Rectal smooth muscle tissue (tissue), 1 donor: ENCODE data around the gene PLCB3.
A peak's percentile ranks its signal among the peaks of the same experiment; 100 is the strongest.

Experiments used
- H3K27ac ChIP-seq: one replicate; pipeline ENCODE4 v1.7.0; 2013; ENCODE audit warnings: low read depth, low read length, inconsistent platforms
- H3K27me3 ChIP-seq: one replicate; pipeline ENCODE4 v1.7.0; 2013; ENCODE audit warnings: low read length; ENCODE audit not compliant: control insufficient read depth, insufficient read depth
- H3K36me3 ChIP-seq: one replicate; pipeline ENCODE4 v1.7.0; 2013; ENCODE audit warnings: low read length; ENCODE audit not compliant: control insufficient read depth, insufficient read depth
- H3K4me1 ChIP-seq: one replicate; pipeline ENCODE4 v1.7.0; 2013; ENCODE audit warnings: low read length; ENCODE audit not compliant: control insufficient read depth, insufficient read depth
- H3K4me3 ChIP-seq: one replicate; pipeline ENCODE4 v1.7.0; 2013; ENCODE audit warnings: low read length
- H3K9ac ChIP-seq: one replicate; pipeline ENCODE4 v1.7.0; 2013; ENCODE audit warnings: low read length

The PLCB3 gene

GRCh38 chr11:64259533-64260067, 8.3 kb downstream of the PLCB3 start:
- Histone ChIP-seq H3K4me1 (no peaks in the 10 kb centered on the region), H3K4me3 (no peak overlapping the region), H3K36me3 (peaks cover 36% of the 10 kb centered on the region), H3K9ac (no peak overlapping the region), H3K27ac (no peak overlapping the region), H3K27me3 (no peaks in the 10 kb centered on the region)

DNA sequence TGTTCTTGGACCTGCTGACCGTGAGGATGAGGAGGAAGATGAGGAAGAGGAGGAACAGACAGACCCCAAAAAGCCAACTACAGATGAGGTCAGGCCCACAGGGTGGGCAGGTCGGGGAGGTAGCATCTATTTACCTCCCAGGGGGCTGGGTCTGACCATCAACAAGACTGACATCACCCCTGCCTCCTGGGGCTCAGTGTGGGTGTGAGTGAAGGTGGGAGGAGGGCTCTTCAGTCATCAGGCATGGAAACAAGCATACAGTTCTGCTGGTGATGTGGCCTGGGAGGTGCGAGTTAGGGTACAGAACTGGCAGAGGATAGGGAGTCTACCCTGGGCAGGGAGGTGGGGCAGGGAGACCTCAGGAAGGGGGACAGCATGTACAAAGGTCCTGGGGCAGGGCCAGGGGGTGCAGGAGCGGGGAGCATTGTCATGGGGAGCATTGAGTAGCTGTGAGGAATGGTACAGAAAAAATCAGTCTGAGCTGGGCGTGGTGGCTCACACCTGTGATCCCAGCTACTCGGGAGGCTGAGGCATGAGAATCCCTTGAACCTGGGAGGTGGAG, 8.9 kb downstream of the PLCB3 start:
- H3K36me3 ChIP-seq, result peaks cover 37% of the 10 kb centered on the region
- no peak overlapping the region for H3K9ac ChIP-seq
- H3K27me3 ChIP-seq, result no peaks in the 10 kb centered on the region
- no peak overlapping the region for H3K27ac ChIP-seq
- H3K4me1 ChIP-seq, result no peaks in the 10 kb centered on the region
- H3K4me3 ChIP-seq, result no peak overlapping the region

DNA sequence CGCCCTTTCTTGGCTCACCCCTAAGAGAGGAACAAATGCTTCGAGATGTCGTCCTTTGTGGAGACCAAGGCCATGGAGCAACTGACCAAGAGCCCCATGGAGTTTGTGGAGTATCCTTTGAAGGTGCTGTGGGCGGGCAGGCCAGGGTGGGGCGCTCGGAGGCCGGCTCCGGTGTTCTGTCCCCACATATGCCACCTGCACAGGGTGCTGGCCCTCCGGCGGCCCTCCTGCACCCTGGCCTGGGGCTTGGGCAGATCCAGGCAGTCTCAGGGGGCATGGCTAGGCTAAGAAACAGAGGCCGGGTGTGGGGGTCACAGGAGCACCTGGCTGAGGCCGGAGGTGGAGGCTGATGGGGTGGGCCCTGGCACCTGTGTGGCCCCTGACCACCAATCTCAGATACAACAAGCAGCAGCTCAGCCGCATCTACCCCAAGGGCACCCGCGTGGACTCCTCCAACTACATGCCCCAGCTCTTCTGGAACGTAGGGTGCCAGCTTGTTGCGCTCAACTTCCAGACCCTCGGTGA, 10.3 kb downstream of the PLCB3 start:
- Histone ChIP-seq H3K4me1 (no peaks in the 10 kb centered on the region), H3K27me3 (no peaks in the 10 kb centered on the region), H3K36me3 (peaks cover 40% of the 10 kb centered on the region), H3K4me3 (no peak overlapping the region), H3K27ac (no peak overlapping the region), H3K9ac (no peak overlapping the region)

GRCh38 chr11:64262271-64263002, 11.1 kb downstream of the PLCB3 start:
- H3K27ac ChIP-seq, result no peak overlapping the region
- no peaks in the 10 kb centered on the region for H3K27me3 ChIP-seq
- no peak overlapping the region for H3K9ac ChIP-seq
- H3K4me1 ChIP-seq, result no peaks in the 10 kb centered on the region
- H3K4me3 ChIP-seq, result no peak overlapping the region
- peaks cover 38% of the 10 kb centered on the region for H3K36me3 ChIP-seq

GRCh38 chr11:64263021-64263946, 12.0 kb downstream of the PLCB3 start:
- Histone ChIP-seq H3K4me3 (no peak overlapping the region), H3K9ac (no peak overlapping the region), H3K27me3 (no peaks in the 10 kb centered on the region), H3K27ac (no peak overlapping the region), H3K4me1 (peaks cover 2% of the 10 kb centered on the region), H3K36me3 (peaks cover 38% of the 10 kb centered on the region)

- peaks cover 35% of the 10 kb centered on the region for H3K36me3 ChIP-seq
- H3K4me3 ChIP-seq, result no peak overlapping the region
- H3K27ac ChIP-seq, result no peak overlapping the region
- H3K27me3 ChIP-seq, result peaks cover under 1% of the 10 kb centered on the region
- no peak overlapping the region for H3K9ac ChIP-seq
- H3K4me1 ChIP-seq, result peaks cover 8% of the 10 kb centered on the region
Observed at GRCh38 chr11:64263947-64264317, 12.6 kb downstream of the PLCB3 start.

- H3K4me3 ChIP-seq, result no peak overlapping the region
- H3K27ac ChIP-seq, result no peak overlapping the region
- H3K27me3 ChIP-seq, result peaks cover 2% of the 10 kb centered on the region
- H3K4me1 ChIP-seq, result peaks cover 9% of the 10 kb centered on the region
- H3K9ac ChIP-seq, result no peak overlapping the region
- peaks cover 32% of the 10 kb centered on the region for H3K36me3 ChIP-seq
Observed at GRCh38 chr11:64264371-64264852, 13.1 kb downstream of the PLCB3 start.

GRCh38 chr11:64265176-64266160, 14.1 kb downstream of the PLCB3 start:
- Histone ChIP-seq H3K9ac (no peak overlapping the region), H3K36me3 (peaks cover 22% of the 10 kb centered on the region), H3K4me1 (peaks cover 9% of the 10 kb centered on the region)

GRCh38 chr11:64266339-64266738, 15.0 kb downstream of the PLCB3 start:
- Histone ChIP-seq H3K9ac (no peak overlapping the region), H3K4me3 (no peak overlapping the region), H3K36me3 (peaks cover 22% of the 10 kb centered on the region), H3K27ac (no peak overlapping the region), H3K27me3 (peaks cover 2% of the 10 kb centered on the region), H3K4me1 (peaks cover 9% of the 10 kb centered on the region)

More at GRCh38 chr11:64265176-64266160, 14.1 kb downstream of the PLCB3 start:
- H3K27me3 ChIP-seq, result peaks cover 2% of the 10 kb centered on the region
- no peak overlapping the region for H3K4me3 ChIP-seq
- no peak overlapping the region for H3K27ac ChIP-seq

GRCh38 chr11:64267207-64267945, 16.0 kb downstream of the PLCB3 start:
- Histone ChIP-seq H3K27ac (peak overlapping the region; percentile 14), H3K9ac (no peak overlapping the region), H3K27me3 (peaks cover 2% of the 10 kb centered on the region), H3K4me3 (no peak overlapping the region), H3K36me3 (peaks cover 22% of the 10 kb centered on the region), H3K4me1 (peaks cover 13% of the 10 kb centered on the region)
